Calu3 (cell line): Measurements from ENCODE around the gene ITPR1. TPM values are rescaled to one million over a fixed set of nuclear protein-coding genes. Genes with fewer than 3 reads are reported as not detected.

Experiments used
- BruUV-seq: library from RNA; stranded (reverse); fragments of 400-500 nt; replicated peaks from 2 replicates; lab custom pipeline; 2021; lab: Mats Ljungman, UMichigan
- CTCF ChIA-PET: fragments of 300-600 bp; sonication (Branson Sonifier 250); formaldehyde crosslinking; loops from one replicate; lab custom pipeline; 2022; ENCODE audit warnings: antibody characterized with exemption; lab: Charles Lee
- DNase-seq: peaks from one replicate; pipeline ENCODE4 v3.0.0; 2022
- H3K27ac Mint-ChIP-seq: one replicate; pipeline ENCODE4 v1.8.0; 2022; ENCODE audit warnings: mixed read lengths; ENCODE audit not compliant: unreplicated experiment
- H3K27me3 Mint-ChIP-seq: one replicate; pipeline ENCODE4 v1.8.0; 2022; ENCODE audit warnings: mixed read lengths; ENCODE audit not compliant: unreplicated experiment
- H3K36me3 Mint-ChIP-seq: one replicate; pipeline ENCODE4 v1.8.0; 2022; ENCODE audit warnings: mild to moderate bottlenecking, moderate library complexity, mixed read lengths; ENCODE audit not compliant: insufficient read depth, unreplicated experiment
- H3K4me1 Mint-ChIP-seq: one replicate; pipeline ENCODE4 v1.8.0; 2022; ENCODE audit warnings: mild to moderate bottlenecking, low read depth, mixed read lengths; ENCODE audit not compliant: unreplicated experiment
- H3K4me3 Mint-ChIP-seq: one replicate; pipeline ENCODE4 v1.8.0; 2022; ENCODE audit warnings: mild to moderate bottlenecking, low read depth, moderate library complexity, mixed read lengths; ENCODE audit not compliant: unreplicated experiment
- H3K9me3 Mint-ChIP-seq: one replicate; pipeline ENCODE4 v1.8.0; 2022; ENCODE audit warnings: low read depth, mixed read lengths; ENCODE audit not compliant: unreplicated experiment
- intact Hi-C: fragments of 100-400 bp; cut with micrococcal nuclease; formaldehyde crosslinking; loops from one replicate; pipeline ENCODE4 v1.10.0; 2022; ENCODE audit not compliant: unreplicated experiment
- total RNA-seq: library from RNA; stranded (reverse); gene quantifications from 2 replicates; pipeline ENCODE4 v1.2.3, GENCODE V29; 2022
- TF ChIP-seq, protein P1 (sequence below): fragments of 200-600 bp; IDR thresholded peaks from one replicate; pipeline ENCODE4 v1.8.0; 2022; ENCODE audit warnings: antibody characterized with exemption; ENCODE audit not compliant: unreplicated experiment

The ITPR1 gene
- total RNA-seq, 1 experiment from 2014 or later: 4.2 TPM

DNA sequence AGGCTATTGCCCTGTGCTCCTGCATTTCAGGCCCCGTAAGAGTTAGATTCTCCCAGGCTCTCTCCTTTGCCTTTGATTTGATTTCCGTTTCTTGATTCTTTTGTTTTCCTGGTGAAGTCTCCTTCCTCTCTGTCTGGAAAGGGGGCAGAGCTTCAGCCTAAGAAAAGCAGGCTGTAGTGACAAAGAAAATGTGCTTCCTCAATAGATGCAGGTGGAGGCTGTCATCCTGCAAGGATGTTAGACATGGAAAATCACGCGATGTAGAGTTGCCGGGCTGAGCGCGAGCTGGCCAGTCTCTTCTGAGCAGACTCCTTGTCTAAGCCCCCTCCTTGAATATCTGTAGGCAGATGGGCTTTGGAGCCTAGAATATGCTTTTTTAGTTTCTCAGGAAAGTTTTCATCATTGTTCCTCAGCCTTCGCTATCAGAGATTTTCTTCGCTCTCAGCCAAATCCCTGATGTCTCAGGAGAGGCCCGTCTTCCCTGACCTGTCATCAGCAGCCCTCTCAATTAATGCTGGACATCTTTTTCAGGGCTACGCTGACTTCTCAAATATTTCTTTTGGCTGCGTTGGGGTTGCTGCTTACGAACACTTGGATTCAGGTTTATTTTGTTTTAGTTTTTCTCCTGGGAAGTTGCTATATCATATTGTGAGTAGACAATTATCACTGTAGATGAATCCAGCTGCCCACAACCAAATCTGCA is 163.6 kb downstream of the ITPR1 start:
- Mint-ChIP-seq H3K36me3 (no peaks in the 10 kb centered on the region), H3K9me3 (no peaks in the 10 kb centered on the region), H3K27me3 (no peaks in the 10 kb centered on the region), H3K27ac (no peak overlapping the region), H3K4me1 (peaks cover 7% of the 10 kb centered on the region), H3K4me3 (no peak overlapping the region)
- intact Hi-C loops: loop anchor here (1.0 to 2.0 kb wide), 2 partner anchors 54 to 401 kb away; no protein-coding TSS in a partner anchor
- CTCF ChIA-PET: interaction anchor here (0.6 to 0.8 kb wide), 2 partner anchors 401 to 803 kb away, joined by 4 read pairs; no protein-coding TSS in a partner anchor
- BruUV-seq: no TSS peak
- TF ChIP-seq, protein P1, sequence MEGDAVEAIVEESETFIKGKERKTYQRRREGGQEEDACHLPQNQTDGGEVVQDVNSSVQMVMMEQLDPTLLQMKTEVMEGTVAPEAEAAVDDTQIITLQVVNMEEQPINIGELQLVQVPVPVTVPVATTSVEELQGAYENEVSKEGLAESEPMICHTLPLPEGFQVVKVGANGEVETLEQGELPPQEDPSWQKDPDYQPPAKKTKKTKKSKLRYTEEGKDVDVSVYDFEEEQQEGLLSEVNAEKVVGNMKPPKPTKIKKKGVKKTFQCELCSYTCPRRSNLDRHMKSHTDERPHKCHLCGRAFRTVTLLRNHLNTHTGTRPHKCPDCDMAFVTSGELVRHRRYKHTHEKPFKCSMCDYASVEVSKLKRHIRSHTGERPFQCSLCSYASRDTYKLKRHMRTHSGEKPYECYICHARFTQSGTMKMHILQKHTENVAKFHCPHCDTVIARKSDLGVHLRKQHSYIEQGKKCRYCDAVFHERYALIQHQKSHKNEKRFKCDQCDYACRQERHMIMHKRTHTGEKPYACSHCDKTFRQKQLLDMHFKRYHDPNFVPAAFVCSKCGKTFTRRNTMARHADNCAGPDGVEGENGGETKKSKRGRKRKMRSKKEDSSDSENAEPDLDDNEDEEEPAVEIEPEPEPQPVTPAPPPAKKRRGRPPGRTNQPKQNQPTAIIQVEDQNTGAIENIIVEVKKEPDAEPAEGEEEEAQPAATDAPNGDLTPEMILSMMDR: no peak
- DNase-seq: no peak

DNA sequence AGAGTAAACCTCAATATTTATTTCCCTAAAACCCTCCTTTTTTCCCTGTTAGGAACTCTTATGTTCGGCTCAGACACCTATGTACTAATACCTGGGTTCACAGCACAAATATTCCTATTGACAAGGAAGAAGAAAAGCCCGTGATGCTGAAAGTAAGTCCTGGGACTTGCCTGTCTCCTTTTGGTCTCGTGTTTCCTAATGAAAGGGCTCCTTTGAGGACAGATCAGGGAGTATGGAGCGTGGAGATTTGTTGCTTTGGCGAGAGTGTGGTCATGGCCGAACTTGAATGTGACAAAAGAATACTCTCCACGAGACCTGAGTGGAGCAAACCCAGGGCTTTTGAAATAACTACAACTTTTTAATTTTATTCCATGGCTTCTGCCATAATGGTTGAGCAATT is 167.8 kb downstream of the ITPR1 start:
- no peaks in the 10 kb centered on the region for H3K36me3 Mint-ChIP-seq
- H3K9me3 Mint-ChIP-seq: no peaks in the 10 kb centered on the region
- H3K27me3 Mint-ChIP-seq: no peaks in the 10 kb centered on the region
- BruUV-seq: no TSS peak
- intact Hi-C loops: no loop called here
- TF ChIP-seq, protein P1: no peak
- CTCF ChIA-PET: no interaction called here
- H3K4me3 Mint-ChIP-seq: no peak overlapping the region
- no peak overlapping the region for H3K27ac Mint-ChIP-seq
- peaks cover 6% of the 10 kb centered on the region for H3K4me1 Mint-ChIP-seq
- no peak for DNase-seq

DNA sequence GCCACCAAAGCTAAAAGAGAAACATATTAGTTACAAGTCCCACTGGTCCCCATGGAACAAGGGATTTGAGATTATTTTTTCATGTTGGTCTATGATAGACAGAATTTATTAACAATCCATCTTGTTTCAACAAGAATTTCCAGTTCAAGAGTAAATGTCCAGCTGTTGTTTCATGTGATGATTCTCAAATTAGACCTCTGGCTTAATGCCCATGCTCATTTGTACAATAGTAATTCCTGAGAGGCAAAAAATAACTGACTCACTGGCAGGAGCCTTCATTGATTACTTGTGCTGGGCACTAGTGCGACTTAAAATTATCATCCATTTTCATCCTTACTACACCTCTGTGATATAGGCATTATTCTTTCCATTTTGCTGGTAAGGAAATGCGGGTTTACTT is 171.3 kb downstream of the ITPR1 start:
- DNase-seq: no peak
- Mint-ChIP-seq H3K9me3 (no peaks in the 10 kb centered on the region), H3K27ac (no peak overlapping the region), H3K36me3 (no peaks in the 10 kb centered on the region), H3K27me3 (no peaks in the 10 kb centered on the region), H3K4me3 (no peak overlapping the region), H3K4me1 (no peaks in the 10 kb centered on the region)
- intact Hi-C loops: no loop called here
- no TSS peak for BruUV-seq
- TF ChIP-seq, protein P1: no peak
- CTCF ChIA-PET: no interaction called here

DNA sequence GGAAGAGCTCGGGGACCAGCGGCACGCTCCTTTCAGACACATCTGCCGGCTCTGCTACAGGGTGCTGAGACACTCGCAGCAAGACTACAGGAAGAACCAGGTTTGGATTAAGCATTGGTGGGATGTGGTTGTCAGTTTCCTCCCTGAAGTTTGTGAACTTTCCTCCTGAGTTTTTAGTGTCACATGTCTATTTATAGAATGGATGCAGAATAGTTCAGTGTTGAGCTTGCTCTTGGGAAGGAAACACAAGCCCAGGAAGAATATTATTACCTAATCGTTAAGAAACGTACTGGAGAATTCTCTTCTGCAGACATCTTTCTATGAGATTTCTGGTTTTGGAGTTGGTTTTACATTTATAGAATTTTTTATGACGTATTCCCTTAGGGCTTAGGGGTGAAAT is 172.0 kb downstream of the ITPR1 start:
- no peaks in the 10 kb centered on the region for H3K27me3 Mint-ChIP-seq
- no peak overlapping the region for H3K4me3 Mint-ChIP-seq
- intact Hi-C loops: no loop called here
- no peaks in the 10 kb centered on the region for H3K4me1 Mint-ChIP-seq
- no peaks in the 10 kb centered on the region for H3K36me3 Mint-ChIP-seq
- no peak for DNase-seq
- H3K9me3 Mint-ChIP-seq: no peaks in the 10 kb centered on the region
- no TSS peak for BruUV-seq
- CTCF ChIA-PET: no interaction called here
- TF ChIP-seq, protein P1: no peak
- no peak overlapping the region for H3K27ac Mint-ChIP-seq
